Measurements from ENCODE around the gene DRC7.

The DRC7 gene

DNA sequence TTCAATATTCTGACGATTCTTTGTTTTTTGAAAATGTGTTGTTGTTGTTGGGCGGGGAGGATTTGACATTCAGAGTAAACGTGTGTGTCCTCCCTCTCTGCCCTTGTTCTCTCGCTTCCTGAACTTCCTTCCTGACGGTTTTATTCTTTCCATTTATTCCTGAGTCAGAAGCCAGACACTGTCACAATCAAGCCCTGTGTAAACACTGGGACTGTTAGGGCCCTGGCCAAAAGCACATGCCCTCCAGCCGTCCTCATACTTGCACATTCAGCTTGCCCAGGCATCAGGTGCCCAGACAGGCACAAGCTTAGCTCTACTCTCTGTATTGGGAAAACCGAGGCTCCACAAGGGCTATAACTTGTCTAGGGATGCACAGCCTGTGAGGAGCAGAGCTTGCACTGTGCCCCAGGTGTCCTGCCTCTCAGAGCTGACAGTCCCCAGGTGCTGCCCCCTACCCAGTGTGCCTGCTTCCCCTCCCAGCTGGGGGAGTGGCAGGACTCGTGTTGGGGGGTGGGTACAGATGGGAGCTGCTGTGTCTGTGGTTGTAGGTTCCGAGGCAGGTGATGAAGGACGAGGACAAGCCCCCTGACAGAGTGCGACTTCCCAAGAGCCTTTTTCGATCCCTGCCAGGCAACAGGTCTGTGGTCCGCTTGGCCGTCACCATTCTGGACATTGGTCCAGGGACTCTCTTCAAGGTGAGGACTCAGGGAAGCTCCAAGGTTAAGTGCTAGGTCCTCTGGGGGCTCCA is 16.8 kb upstream of the DRC7 start:
- DNase-seq = no peak

DNA sequence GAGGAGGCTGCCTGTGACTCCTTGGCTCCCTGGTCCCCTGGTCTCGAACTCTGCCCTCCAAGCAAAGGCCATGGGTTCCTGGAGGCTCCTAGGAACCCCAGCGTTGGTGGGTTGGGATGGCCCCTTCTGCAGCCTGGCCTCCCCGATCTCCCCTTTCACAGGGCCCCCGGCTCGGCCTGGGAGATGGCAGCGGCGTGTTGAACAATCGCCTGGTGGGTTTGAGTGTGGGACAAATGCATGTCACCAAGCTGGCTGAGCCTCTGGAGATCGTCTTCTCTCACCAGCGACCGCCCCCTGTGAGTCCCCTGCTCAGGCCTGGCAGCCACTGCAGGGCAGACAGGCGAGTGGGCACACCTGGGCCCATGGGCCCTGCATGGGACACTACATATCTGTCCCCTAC is 15.6 kb upstream of the DRC7 start:
- DNase-seq = no peak

DNA sequence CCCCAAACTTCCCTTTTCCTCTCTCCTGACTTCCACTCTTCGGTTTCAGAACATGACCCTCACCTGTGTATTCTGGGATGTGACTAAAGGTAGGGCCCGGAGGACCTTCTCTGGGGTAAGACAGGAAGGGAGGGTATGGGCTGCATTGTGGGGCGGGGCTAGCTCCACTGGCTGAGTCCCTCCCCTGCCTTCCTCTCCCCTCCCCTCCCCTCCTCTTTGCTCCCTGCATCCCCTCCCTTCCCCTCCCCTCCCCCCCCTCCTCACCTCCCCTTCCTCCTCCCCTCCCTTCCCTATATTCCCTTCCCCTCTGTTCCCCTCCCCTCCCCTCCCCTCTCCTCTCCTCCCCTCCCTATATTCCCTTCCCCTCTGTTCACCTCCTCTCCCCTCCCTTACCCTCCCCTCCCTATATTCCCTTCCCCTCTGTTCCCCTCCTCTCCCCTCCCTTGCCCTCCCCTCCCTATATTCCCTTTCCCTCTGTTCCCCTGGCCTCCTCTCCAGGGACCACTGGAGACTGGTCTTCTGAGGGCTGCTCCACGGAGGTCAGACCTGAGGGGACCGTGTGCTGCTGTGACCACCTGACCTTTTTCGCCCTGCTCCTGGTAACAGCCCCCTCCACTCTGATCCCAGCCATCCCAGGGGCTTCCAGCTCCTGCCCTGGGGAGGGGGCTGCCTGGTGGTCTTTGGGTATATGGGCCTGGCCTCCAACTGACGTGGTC is 14.7 kb upstream of the DRC7 start:
- no peak for DNase-seq

DNA sequence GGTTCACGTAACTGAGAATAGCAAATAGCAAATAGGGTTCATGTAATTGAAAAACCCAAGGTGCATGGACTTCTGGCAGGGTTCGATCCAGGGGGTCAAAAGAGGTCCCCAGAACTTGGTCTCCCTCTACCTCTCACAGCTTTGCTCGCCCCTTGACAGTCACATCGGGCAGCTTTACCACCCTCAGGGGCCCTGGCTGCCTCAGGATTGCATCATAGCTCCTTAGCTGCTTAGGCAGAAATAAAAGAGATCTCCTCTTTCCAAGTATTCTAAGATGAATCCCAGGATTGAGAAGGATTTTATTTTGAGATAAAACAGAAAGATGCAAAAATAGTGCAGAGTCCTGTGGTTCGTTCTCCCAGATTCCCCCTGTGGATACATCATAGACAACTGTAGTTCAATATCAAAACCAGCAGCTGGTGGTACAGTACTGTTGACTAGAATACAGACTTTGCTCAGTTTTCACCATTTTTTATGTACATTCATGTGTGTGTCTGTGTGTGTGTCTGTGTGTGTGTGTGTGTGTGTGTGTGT is 13.7 kb upstream of the DRC7 start:
- no peak for DNase-seq

DNA sequence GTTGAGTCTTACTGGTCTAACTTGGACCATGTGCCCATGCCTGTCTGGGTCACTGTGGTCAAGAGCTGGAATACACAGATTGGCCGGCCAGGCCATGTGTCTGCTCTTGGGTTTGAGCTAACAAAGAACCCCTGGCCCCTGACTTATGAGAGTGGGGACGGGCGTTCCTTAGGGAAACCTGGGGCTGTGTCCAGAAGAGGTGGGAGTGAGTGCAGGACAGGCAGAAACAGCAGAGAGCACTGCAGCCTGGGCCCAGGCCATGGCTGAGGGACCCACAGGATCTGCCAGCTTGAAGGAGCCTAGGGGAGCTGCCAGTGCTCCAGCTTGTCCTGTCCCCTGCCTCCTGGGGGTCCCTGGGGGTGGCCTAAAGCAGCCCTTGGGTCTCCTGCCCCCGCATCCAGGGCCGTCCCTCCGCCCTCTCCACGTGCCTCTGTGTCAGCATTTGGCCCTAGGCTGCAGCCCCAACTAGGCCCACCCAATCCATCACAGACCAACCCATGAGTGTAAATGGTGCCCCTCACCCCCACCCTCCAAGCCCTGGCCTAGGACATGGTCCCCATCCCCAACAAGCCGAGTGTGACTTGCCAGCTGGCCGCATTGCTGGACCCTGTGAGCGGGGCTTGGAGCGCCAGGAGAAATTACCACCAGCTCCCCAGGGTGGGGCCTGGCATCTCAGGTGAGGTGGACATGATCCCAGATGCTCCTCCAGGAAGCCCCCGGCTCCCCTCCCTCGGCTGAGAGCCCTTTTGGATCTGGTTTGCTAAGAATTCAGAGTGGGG is 12.5 kb upstream of the DRC7 start:
- no peak for DNase-seq

DNA sequence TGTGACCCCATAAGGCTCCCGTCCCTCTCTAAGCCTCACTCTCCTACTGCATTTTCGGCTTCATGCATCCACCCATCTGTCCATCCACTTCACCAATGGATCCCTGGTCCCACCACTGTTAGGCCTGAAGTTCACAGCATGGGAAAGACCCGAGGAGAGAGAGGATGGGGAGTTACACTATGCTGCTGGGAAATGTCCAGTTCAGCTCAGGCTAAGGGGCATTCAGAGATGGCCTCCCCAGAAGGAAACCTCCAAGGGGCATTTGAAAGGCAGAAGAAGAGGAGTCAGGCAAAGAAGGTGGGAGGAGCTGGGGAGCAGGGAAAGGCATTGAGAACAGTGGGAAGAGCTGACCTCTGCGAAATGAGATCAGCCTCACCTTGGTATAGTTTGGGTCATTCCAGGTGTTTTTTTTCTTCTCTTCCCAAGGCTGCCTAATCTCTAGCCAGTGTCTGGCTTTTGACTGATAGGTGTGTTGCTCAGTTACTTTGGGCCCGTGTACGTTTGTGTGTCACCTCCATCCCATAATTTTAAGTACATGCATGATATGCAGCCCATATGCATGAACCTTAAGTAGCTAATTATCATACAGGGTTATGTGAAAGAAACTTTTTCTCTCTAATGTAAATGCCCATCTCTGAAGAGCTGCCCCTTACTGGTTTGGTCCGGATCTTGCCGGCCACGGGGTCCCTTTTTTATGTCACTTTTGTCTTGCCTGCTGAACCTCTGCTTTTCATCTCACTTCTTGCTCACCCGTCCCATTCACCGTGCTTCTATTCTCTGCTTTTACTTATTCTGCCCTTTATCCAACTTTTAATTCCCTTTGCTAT is 11.6 kb upstream of the DRC7 start:
- DNase-seq = no peak

DNA sequence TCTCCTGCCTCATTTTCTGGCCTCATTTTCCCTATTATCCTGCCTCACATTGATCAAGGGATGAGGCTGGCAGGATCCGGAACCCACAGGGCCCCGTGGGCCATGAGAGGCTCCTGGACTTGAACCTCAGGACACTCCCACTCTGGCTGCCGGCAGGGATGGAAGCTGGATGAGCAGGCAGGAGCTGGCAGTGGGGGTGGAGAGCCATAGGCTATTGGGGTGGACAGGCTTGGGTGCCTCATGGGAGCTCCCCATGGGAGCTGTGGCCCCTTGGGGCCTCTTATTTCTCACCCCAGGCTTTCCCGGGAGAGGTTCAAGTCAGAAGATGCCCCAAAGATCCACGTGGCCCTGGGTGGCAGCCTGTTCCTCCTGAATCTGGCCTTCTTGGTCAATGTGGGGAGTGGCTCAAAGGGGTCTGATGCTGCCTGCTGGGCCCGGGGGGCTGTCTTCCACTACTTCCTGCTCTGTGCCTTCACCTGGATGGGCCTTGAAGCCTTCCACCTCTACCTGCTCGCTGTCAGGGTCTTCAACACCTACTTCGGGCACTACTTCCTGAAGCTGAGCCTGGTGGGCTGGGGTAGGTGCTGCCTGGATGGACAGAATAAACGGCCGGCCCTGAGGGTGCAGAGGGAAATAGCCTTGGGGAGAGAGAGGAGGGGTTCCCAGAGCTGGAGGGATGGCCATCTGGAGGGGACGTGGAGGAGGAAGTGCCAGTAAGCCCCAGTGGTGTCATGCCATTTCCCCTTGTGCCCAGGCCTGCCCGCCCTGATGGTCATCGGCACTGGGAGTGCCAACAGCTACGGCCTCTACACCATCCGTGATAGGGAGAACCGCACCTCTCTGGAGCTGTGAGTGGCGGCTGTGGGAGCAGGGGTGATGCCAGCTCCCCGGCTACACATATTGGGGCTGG is 10.7 kb upstream of the DRC7 start:
- DNase-seq = no peak

DNA sequence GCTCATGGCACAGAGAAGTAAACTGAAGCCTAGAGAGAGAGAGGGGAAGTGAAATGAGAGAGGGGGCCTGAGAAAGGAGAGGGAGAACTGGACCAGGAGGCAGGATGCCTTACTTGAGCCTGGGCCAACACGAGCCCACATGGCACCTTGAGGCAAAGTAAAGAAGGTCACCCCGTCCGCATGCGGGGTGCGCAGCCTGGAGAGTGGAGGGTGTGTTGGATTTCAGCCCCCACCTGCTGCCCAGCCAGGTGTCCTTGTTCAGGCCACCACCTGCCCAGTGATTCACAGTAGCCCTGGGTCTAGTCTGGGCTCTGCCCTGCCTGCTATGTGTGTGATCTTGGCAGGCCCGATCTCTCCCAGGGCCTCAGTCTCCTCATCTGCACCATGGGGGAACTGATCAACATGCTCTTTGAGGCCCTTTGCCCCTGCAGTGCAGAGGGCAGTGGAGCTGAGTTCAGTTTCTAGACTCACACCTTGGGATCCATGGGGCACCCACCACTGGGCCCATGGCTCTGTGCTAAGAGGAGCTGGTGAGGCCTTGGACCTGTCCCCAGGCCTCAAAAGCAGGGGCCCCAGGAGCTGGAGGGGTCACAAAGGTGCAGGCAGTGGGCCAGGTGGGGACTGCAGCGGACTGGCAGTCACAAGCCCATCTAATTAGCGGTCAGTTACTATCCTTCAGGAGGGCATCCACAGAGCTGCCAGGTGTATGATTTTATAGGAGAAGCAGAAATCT is 9.8 kb upstream of the DRC7 start:
- no peak for DNase-seq

DNA sequence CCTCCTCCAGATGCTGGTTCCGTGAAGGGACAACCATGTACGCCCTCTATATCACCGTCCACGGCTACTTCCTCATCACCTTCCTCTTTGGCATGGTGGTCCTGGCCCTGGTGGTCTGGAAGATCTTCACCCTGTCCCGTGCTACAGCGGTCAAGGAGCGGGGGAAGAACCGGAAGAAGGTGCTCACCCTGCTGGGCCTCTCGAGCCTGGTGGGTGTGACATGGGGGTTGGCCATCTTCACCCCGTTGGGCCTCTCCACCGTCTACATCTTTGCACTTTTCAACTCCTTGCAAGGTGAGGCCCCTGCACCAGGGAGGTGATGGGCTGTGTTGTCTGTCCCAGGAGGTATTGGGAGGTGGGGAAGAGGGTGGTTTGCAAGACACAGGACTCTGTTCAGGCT is 9.0 kb upstream of the DRC7 start:
- no peak for DNase-seq

DNA sequence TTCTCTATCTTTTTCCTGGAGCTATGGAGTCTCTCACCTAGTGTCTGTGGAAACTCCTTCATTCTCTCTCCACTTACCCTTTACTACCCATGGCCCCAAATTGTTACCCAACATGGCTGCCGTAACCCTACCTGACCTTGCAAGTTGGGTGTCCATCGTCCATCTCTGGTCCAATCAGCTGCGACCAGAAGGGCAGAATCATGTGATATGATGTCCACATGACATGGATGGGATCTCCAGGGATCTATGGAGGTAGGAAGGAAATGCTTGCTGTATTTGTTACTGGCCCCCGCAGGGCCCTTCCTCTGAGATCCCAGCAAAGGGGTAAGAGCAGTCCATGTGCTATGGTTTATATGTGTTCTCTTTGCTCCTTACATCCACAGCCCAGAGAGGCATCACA is 8.0 kb upstream of the DRC7 start:
- no peak for DNase-seq

DNA sequence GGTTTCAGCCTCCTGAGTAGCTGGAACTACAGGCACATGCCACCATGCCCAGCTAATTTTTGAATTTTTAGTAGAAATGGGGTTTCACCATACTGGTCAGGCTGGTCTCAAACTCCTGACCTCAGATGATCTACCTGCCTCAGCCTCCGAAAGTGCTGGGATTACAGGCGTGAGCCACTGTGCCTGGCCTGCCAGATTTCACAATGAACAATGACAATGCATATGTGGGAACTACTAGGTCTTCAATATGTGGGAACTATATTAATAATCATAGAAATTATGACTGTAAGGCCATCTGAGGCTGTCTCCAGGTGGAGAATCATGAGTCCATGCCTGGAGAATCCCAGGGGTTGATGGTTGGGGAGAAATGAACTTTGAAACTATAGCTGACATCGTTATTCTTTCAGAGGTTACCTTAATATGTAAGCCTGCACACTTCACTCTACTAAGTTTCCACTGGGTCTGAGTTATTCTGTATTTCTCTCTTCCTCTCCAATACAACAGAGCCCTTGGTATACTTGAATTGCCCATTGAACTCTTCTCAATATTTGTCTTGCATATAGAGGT is 7.2 kb upstream of the DRC7 start:
- DNase-seq = no peak

DNA sequence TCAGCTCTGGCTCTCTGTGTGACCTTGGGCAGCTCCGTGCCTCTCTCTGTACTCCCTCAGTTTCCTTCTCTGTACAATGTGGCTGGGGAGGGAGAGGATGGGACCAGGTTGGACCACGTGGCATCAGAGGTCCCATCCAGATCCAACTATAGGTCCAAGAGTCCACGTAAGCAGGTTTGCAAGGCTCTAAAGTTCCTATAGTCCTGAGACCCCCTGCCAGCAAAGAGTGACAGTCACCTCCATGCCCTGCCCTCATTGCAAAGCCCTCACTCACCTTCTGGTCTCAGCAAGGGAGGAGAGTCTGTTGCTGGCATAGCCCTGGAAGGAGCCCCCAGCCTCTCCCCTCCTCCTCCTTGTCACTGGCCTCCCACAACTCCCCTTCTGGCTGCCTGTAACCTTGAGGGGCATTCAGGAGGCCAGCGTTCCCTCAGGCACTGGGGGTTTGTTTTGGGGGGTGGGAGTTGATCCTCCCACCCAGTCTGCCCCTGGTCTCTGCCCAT is 6.1 kb upstream of the DRC7 start:
- DNase-seq = no peak

DNA sequence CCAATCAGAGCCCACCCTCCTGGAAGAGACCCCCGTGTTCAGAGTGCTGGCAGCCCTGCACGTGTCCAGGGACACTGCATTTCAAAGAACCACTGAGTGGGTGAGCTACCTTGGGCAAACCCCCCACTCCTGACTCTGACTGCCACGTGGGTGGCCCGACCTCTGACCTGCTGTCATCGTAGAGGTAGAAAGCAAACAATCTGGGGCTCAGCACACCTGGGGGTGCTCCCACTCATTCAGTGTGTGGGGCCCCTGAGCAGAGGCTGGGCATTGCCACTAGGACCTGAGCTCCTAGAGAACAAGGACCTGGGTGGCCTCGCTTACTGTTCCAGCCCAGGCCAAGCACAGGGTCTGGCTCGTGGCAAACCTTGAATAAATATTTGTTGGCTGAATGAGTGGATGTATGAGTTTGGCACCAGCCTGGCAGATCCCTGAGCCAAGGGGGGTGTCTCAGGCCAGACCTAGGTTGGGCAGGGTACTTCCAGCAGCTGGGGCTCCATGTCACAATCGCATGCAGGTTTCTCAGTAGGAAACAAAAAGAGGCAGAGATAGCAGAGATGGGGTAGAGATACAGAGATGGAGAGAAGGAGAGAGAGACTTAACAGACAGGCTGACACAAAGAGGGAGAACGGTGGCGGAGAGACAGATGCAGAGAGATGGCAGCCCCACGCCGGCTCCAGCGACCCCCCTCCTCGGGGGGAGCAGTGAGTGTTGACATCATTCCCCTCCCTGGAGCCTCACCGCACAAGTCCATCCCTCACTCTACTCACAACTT is 5.4 kb upstream of the DRC7 start:
- no peak for DNase-seq

DNA sequence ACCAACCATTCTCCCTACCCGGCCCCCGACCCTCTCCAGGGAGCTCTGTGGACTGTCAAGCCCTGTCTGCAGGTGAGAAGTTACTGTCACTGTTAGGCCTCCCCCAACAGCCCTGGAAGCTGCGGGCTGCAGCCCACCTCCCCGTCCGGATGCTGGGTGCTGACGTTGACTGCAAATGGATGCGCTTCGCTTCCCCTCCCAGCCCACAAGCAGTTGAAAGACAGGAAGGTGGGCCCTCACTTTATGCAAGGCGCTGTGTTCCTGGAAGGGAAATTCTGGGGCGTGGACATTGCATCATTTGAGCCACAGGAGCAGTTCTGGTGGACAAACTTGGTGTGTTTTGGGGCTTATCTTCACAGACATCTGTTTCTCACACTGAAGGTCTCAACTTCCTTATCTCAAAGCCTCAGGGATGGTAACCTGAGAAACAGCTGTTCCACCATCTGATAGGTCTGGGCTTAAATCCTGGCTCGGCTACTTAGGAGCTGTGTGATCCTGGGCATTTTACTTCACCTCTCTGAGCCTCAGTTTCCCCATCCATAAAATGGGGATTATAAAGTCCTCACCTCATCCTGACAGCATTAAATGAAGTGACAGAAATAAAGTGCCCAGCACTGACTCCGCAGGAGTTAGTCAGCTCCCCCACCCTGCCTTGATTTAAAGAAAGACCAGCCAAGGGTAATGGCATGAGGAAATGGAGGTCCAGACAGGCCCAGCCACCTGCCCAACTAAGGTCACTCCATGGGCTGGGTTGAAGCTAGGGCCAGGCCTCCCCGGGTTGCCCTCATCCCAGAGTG is 4.6 kb upstream of the DRC7 start:
- DNase-seq = no peak

DNA sequence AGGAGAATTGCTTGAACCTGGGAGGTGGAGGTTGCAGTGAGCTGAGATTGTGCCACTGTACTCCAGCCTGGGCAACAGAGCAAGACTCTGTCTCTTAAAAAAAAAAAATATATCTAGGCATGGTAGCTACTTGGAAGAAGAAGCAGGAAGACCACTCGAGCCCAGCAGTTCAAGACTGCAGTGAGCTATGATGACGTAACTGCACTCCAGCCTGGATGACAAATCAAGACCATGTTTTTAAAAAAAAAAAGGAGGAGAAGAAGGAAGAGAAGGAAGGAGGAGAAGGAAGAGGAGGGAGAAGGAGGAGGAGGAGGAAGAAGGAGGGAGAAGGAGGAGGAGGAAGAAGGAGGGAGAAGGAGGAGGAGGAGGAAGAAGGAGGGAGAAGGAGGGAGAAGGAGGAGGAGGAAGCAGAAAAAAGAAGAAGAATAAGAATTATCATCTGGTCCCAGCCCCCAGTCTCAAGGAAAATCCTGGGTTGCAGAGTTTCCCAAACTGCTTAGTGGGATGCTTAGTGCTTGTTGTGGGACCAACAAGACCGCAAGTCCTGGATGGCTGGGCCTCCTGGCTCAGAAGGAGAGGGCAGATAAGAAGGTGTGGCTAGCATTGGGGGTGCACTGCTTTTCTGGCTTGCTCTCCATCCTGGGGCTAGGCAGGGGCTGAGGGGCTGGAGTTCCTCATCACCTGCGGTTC is 3.7 kb upstream of the DRC7 start:
- peak; percentile 11 for DNase-seq

DNA sequence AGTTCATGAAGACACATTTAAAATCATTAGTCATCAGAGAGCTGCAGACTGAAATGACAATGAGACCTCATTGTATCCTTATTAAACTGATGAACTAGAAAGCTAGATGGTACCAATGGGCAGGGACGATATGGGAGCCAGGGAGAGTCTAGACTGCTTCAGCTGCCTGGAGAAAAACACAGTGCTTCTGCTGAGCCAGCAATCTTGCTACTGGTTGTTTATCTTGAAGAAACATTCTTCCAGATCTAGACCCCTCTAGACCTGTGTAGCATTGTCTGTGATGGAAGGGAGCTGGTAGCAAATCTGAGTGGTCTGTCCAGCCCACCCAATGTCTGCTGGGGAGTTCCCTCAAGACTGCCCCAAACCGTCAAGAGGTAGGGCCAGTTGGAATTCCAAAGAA is 2.0 kb upstream of the DRC7 start:
- DNase-seq = no peak

DNA sequence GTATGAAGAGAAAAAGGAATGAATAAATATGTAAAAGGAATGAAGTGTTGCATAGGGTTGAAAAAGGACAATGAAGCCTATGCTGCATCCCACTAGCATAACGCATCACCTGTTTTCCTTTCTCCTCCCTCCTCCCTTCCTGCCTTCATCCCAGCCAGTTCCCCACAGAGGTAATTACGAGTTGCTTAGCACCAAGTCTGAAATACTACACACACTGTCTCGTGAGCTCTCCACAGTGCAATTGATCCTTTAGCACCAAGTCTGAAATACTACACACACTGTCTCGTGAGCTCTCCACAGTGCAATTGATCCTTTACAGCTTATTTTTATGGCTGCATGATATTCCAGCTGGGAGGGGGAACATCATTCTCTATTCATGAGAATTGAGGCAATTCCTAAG is 1.1 kb upstream of the DRC7 start:
- DNase-seq = no peak

DNA sequence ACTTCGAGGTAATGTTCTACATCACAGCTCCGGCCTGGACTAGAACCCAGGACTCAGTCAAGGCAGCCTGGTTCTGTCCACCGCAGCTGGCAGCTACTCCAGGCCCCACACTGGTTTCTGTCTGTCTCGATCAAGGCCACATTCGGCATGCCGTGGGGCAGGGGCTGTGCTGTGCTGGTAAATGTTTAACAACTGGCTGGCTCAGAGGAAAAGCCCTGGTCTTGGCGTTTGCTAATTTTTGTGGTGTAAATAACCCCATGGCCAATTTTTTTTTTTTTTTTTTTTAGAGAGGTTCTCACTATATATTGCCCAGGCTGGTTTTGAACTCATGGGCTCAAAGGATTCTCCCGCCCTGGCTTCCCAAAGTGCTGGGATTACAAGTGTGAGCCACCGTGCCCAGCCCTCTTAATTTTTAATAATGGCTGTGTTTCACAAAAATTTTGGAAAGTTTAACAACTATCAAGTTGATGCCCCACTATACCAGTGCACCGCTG is 328 bp upstream of the DRC7 start:
- DNase-seq = no peak
